GM13976 (cell line): ENCODE measurements around the gene OS9.

ENCODE experiments used
- DNase-seq: peaks from one replicate; pipeline ENCODE4 v3.0.0; 2012; ENCODE audit warnings: low spot score
- CTCF ChIP-seq: IDR thresholded peaks from 2 replicates; pipeline ENCODE4 v1.5.1; 2012; ENCODE audit warnings: borderline replicate concordance, mild to moderate bottlenecking; ENCODE audit not compliant: insufficient read depth; ENCODE audit errors: extremely low read depth, missing control alignments, control extremely low read depth
- in situ Hi-C: fragments of 300-500 bp; cut with MboI; formaldehyde crosslinking; loops from one replicate; pipeline ENCODE4 v1.12.0; 2022; ENCODE audit warnings: low sequenced_read_pairs, mixed read lengths, inconsistent platforms; ENCODE audit not compliant: unreplicated experiment

OS9 gene

DNA sequence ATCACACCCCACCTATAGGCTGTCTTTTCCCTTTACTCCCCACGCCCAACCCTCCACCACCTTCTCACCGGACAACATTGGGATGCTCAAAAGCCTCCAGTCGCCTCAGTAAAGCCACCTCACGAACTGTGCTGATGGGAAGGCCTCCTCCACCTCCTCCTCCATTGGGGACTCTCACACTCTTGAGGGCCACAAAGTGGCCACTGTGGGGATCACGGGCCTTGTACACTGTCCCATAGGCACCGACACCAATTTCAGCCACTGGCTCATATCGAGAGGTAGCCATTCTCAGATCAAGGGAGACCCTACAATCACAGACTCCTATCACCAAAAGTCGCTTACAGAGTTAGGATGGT lies 57.5 kb downstream of the OS9 start:
- in situ Hi-C loops: no loop called here
- no peak for DNase-seq

GRCh38 chr12:57751788-57752667 lies 58.1 kb downstream of the OS9 start, which contains the start of gene CDK4:
TSS of gene CDK4 (minus strand) at chr12:57752310. CDS start at chr12:57751717, 593 bp downstream.
- peak; percentile 98 for DNase-seq
- TF ChIP-seq CTCF: no peak
- in situ Hi-C loops: no loop called here

More for the DNA sequence above, 57.5 kb downstream of the OS9 start:
- TF ChIP-seq CTCF: no peak

DNA sequence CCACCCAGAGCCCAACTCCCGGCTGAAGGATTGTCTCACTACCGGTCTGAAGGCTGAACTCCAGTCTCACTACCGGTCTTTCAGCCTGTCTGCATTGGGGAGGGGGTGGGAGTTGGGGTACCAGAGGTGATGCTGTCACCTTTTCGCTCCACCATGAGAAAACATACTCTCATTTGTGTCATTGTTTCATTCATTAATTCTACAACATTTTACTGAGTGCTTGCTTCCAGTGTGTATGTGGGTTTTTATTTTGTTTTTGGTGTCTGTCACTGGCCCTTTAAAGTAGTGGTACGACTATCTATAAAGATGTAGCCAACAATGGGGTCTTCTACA lies 58.7 kb downstream of the OS9 start:
- TF ChIP-seq CTCF: no peak
- no peak for DNase-seq
- in situ Hi-C loops: no loop called here

GRCh38 chr12:57753756-57754337 lies 59.9 kb downstream of the OS9 start:
- in situ Hi-C loops: no loop called here
- no peak for DNase-seq
- TF ChIP-seq CTCF: no peak

- no peak for TF ChIP-seq CTCF
- DNase-seq: peak; percentile 88
- in situ Hi-C loops: no loop called here
These were observed 60.7 kb downstream of the OS9 start, which contains the start of gene MARCHF9 for GRCh38 chr12:57754411-57755193. TSS of gene MARCHF9 (plus strand) at chr12:57755103. CDS start at chr12:57755529, 426 bp downstream.

DNA sequence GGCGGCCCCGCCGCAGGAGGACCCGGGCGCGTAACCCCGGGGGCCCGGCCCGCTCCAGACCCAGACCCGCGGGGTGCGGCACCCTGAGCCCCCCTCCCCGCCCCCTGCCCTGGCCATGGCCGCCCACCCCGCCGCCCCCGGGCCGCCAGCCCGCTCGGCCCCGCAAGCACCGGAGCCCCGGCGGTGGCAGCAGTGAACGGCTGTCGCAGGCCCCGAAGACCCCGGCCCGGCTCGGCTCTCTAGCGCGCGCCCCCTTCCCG lies 61.2 kb downstream of the OS9 start:
- DNase-seq: no peak
- no peak for TF ChIP-seq CTCF
- in situ Hi-C loops: no loop called here
